Activated naive CD8-positive, alpha-beta T cell treated with anti-CD3 and anti-CD28 coated beads, Interleukin-2, amount 10 ng/mL, durations not matched to agents 7 days and 5 days (primary cell): ENCODE results near the gene FBRSL1. TPM values are rescaled to one million over a fixed set of nuclear protein-coding genes. Genes with fewer than 3 reads are reported as not detected.
"Not testable (repeated sequence)": the region's sequence is repeated elsewhere in the genome, so short reads cannot be mapped to it uniquely, and the experiment has no call there.

Experiments
- ATAC-seq: fragments of 150-1000 bp; cut with Tn5 transposase; one replicate; pipeline ENCODE4 v1.10.0; 2021; ENCODE audit warnings: low read depth, moderate library complexity
- POLR2A ChIA-PET: fragments of 350-600 bp; sonication (Branson Sonifier 250); formaldehyde crosslinking; loops from one replicate; lab custom pipeline; 2021; ENCODE audit warnings: antibody characterized with exemption; lab: Charles Lee
- DNase-seq: peaks from one replicate; pipeline ENCODE4 v3.0.0; 2021
- H3K27ac Mint-ChIP-seq: one replicate; pipeline ENCODE4 v1.8.0; 2022; ENCODE audit warnings: mild to moderate bottlenecking, mixed read lengths
- H3K27me3 Mint-ChIP-seq: one replicate; pipeline ENCODE4 v1.8.0; 2022; ENCODE audit warnings: mild to moderate bottlenecking, moderate library complexity, mixed read lengths
- H3K36me3 Mint-ChIP-seq: one replicate; pipeline ENCODE4 v1.8.0; 2021; ENCODE audit warnings: mild to moderate bottlenecking, mixed read lengths
- H3K4me1 Mint-ChIP-seq: one replicate; pipeline ENCODE4 v1.8.0; 2021; ENCODE audit warnings: mixed read lengths
- H3K4me3 Mint-ChIP-seq: one replicate; pipeline ENCODE4 v1.8.0; 2022; ENCODE audit warnings: mild to moderate bottlenecking, moderate library complexity, mixed read lengths
- H3K9me3 Mint-ChIP-seq: one replicate; pipeline ENCODE4 v1.8.0; 2021; ENCODE audit warnings: mixed read lengths
- total RNA-seq, 2 experiments: library from RNA; stranded (reverse); gene quantifications; one replicate each; pipeline ENCODE4 v1.2.3, GENCODE V29; 2021

The FBRSL1 gene
- total RNA-seq, 2 experiments from 2014 or later: 67.1 to 67.2 TPM

- POLR2A ChIA-PET: no interaction called here
- no peak overlapping the region for H3K27ac Mint-ChIP-seq
- no peak for ATAC-seq
- no peak for DNase-seq
- no peaks in the 10 kb centered on the region for H3K9me3 Mint-ChIP-seq
- no peaks in the 10 kb centered on the region for H3K4me1 Mint-ChIP-seq
- H3K36me3 Mint-ChIP-seq: peaks cover 2% of the 10 kb centered on the region
- H3K4me3 Mint-ChIP-seq: no peak overlapping the region
- H3K27me3 Mint-ChIP-seq: no peaks in the 10 kb centered on the region
Measured at GRCh38 chr12:132529156-132529839, 39.3 kb downstream of the FBRSL1 start.

DNA sequence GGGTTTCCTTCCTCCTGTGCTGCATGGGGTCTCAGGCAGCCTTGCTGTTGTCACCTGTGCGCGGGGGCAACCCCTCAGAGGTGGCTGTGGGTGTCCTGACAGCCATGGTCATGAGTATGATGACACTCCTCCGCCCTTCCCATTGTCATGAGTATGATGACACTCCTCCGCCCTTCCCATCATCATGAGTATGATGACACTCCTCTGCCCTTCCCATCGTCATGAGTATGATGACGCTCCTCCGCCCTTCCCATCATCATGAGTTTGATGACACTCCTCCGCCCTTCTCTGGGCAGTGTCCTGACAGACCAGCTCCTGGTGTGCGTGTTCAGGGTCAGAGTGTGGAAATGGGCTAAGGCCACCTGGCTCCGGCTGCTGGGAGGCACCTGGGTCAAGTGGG is 40.0 kb downstream of the FBRSL1 start:
- Mint-ChIP-seq H3K36me3 (peaks cover 2% of the 10 kb centered on the region), H3K27me3 (no peaks in the 10 kb centered on the region), H3K4me3 (no peak overlapping the region), H3K4me1 (no peaks in the 10 kb centered on the region), H3K27ac (peak overlapping the region; percentile 14), H3K9me3 (no peaks in the 10 kb centered on the region)
- POLR2A ChIA-PET: no interaction called here
- ATAC-seq (no peak), DNase-seq (no peak)

- H3K4me3 Mint-ChIP-seq: no peak overlapping the region
- peaks cover 5% of the 10 kb centered on the region for H3K36me3 Mint-ChIP-seq
- H3K27me3 Mint-ChIP-seq: no peaks in the 10 kb centered on the region
- DNase-seq (no peak), ATAC-seq (no peak)
- H3K9me3 Mint-ChIP-seq: peaks cover 4% of the 10 kb centered on the region
- no peak overlapping the region for H3K27ac Mint-ChIP-seq
- no peaks in the 10 kb centered on the region for H3K4me1 Mint-ChIP-seq
- POLR2A ChIA-PET: no interaction called here
Measured at GRCh38 chr12:132530447-132530846, 40.5 kb downstream of the FBRSL1 start.

DNA sequence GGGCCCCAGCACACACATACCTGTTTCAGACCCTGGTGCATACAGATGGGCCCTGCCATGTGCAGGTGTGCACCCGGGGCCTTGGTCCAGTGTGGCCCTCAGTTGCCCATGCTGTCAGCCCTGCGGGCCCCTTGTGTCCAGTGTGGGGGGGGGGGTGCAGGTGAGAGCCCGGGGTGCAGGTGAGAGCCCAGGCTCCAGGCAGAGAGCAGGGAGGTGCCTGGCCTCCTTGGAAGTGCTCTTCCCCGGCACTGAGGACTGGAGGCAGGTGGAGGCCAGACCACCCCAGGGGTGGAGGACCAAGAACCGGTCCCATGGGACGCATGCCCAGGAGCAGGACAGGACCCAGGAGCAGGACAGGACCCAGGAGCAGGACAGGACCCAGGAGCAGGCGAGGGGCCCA is 40.9 kb downstream of the FBRSL1 start:
- ATAC-seq: no peak
- H3K4me3 Mint-ChIP-seq: no peak overlapping the region
- H3K36me3 Mint-ChIP-seq: peaks cover 5% of the 10 kb centered on the region
- peaks cover 7% of the 10 kb centered on the region for H3K9me3 Mint-ChIP-seq
- POLR2A ChIA-PET: no interaction called here
- no peaks in the 10 kb centered on the region for H3K27me3 Mint-ChIP-seq
- no peaks in the 10 kb centered on the region for H3K4me1 Mint-ChIP-seq
- no peak for DNase-seq
- no peak overlapping the region for H3K27ac Mint-ChIP-seq

DNA sequence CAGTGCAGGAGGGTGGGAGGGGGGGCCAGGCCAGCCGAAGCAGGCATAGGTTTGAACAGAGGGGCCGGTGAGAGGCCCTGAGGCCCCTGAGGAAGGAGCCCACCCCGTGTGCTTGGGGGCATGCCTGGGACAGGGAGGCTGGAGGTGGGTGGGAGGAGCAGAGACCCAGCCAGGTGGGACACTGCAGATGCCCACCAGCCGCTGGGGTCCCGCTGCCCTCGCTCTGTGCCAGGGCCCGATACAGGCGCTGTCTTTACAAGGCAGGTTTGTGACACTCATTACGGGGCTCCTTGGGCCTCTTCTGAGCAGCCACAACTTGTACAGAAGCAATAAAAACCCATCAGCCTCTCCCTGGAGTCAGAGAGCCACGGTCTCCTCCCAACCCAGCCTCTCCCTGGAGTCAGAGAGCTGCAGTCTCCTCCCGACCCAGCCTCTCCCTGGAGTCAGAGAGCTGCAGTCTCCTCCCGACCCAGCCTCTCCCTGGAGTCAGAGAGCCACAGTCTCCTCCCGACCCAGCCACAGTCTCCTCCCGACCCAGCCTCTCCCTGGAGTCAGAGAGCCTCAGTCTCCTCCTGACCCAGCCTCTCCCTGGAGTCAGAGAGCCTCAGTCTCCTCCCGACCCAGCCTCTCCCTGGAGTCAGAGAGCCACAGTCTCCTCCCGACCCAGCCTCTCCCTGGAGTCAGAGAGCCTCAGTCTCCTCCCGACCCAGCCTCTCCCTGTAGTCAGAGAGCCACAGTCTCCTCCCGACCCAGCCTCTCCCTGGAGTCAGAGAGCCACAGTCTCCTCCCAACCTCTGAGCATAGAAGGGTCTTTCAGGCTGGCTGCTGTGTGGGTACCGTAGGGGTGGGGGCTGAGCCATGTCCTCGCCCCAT is 43.0 kb downstream of the FBRSL1 start:
- ATAC-seq, DNase-seq, POLR2A ChIA-PET, H3K27me3 Mint-ChIP-seq, H3K4me3 Mint-ChIP-seq, H3K4me1 Mint-ChIP-seq, H3K36me3 Mint-ChIP-seq: not testable (repeated sequence)
- Mint-ChIP-seq H3K27ac (peak overlapping the region; percentile 20), H3K9me3 (peaks cover 13% of the 10 kb centered on the region)

- Mint-ChIP-seq H3K27ac (peak overlapping the region; percentile 20), H3K36me3 (peaks cover 5% of the 10 kb centered on the region), H3K4me1 (peaks cover 2% of the 10 kb centered on the region), H3K27me3 (no peaks in the 10 kb centered on the region), H3K4me3 (no peak overlapping the region), H3K9me3 (peaks cover 13% of the 10 kb centered on the region)
- POLR2A ChIA-PET: no interaction called here
- ATAC-seq (no peak), DNase-seq (no peak)
Measured at GRCh38 chr12:132533584-132533958, 43.6 kb downstream of the FBRSL1 start.

- POLR2A ChIA-PET: no interaction called here
- H3K9me3 Mint-ChIP-seq: peaks cover 13% of the 10 kb centered on the region
- peaks cover 5% of the 10 kb centered on the region for H3K36me3 Mint-ChIP-seq
- DNase-seq (no peak), ATAC-seq (no peak)
- H3K27me3 Mint-ChIP-seq: no peaks in the 10 kb centered on the region
- H3K4me3 Mint-ChIP-seq: no peak overlapping the region
- no peak overlapping the region for H3K27ac Mint-ChIP-seq
- H3K4me1 Mint-ChIP-seq: peaks cover 2% of the 10 kb centered on the region
Measured at GRCh38 chr12:132534076-132534475, 44.1 kb downstream of the FBRSL1 start.

DNA sequence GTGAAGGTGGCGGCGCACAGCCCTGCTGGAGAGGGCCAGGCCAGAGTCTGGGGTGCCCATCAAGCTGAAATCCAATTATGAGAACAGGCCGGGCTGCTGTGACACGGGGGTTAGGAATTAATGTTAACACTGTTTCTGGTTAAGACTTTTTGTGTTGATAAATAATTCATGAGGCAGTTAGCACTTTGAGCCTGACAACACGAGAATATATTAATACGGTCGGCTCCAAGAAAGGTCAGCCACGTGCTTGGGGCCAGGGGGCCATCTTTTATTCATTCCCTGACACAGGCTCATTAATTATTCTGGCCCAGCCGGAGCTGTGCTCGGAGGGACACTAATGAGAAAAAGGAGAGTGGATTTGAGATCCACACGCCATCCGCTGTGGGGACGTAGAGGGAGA is 45.1 kb downstream of the FBRSL1 start:
- H3K27me3 Mint-ChIP-seq: no peaks in the 10 kb centered on the region
- H3K4me3 Mint-ChIP-seq: no peak overlapping the region
- DNase-seq: no peak
- no peak overlapping the region for H3K27ac Mint-ChIP-seq
- H3K9me3 Mint-ChIP-seq: peaks cover 13% of the 10 kb centered on the region
- POLR2A ChIA-PET: no interaction called here
- no peak for ATAC-seq
- peaks cover 2% of the 10 kb centered on the region for H3K4me1 Mint-ChIP-seq
- H3K36me3 Mint-ChIP-seq: peaks cover 5% of the 10 kb centered on the region

- Mint-ChIP-seq H3K27me3 (no peaks in the 10 kb centered on the region), H3K36me3 (peaks cover 5% of the 10 kb centered on the region), H3K4me1 (peaks cover 2% of the 10 kb centered on the region), H3K4me3 (no peak overlapping the region), H3K27ac (no peak overlapping the region), H3K9me3 (peaks cover 13% of the 10 kb centered on the region)
- ATAC-seq (no peak), DNase-seq (no peak)
- POLR2A ChIA-PET: no interaction called here
Measured at GRCh38 chr12:132536102-132536876, 46.3 kb downstream of the FBRSL1 start.

GRCh38 chr12:132537049-132537448 is 47.1 kb downstream of the FBRSL1 start:
- no peak for DNase-seq
- Mint-ChIP-seq H3K9me3 (peaks cover 13% of the 10 kb centered on the region), H3K27me3 (no peaks in the 10 kb centered on the region), H3K4me3 (no peak overlapping the region), H3K4me1 (peaks cover 2% of the 10 kb centered on the region), H3K27ac (no peak overlapping the region), H3K36me3 (peaks cover 5% of the 10 kb centered on the region)
- POLR2A ChIA-PET: no interaction called here
- ATAC-seq: no peak

DNA sequence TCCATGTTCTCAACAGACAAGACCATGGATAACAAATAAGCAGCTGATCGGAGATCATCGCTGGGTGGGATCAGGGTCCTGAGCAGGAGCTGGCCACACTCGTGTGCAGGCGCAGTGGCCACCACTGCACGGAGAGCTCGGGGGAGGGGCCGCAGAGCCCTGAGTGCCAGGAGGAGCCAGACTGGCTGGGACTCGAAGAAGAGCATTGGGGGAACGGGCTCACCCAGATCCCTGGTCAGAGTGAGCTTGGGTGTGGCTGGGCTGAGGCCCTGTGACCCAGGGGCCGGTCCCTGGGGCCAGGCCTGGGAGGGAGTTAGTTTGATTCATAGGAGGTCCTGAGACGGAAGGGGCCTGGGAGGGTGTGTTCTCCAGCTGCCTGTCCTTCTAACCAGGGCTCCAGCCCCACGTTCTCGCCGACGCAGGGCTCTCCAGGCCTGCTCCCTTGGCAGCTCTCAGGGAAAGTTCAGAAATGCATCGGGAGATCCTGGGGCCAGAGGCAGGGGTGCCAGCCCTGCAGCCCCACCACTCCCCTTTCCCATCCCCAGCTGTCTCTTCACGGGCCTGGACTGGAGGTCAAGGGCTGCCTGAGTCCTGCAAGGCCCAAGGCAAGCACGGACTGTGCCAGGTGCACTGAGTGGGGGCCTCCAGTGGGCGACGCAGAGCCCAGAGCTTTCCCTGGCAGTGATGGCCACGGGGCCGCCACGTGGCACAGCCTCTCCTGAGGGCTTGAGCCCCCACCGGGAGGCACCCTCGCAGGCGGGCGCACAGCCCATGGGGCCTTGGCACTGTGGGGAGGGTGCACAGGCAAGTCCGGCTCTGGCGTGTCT is 48.1 kb downstream of the FBRSL1 start:
- POLR2A ChIA-PET: no interaction called here
- peak; percentile 9 for ATAC-seq

GRCh38 chr12:132538663-132538990 is 48.7 kb downstream of the FBRSL1 start:
- peaks cover 13% of the 10 kb centered on the region for H3K9me3 Mint-ChIP-seq
- H3K36me3 Mint-ChIP-seq: peaks cover 5% of the 10 kb centered on the region
- ATAC-seq (no peak), DNase-seq (no peak)
- peaks cover 5% of the 10 kb centered on the region for H3K4me1 Mint-ChIP-seq
- no peak overlapping the region for H3K4me3 Mint-ChIP-seq
- POLR2A ChIA-PET: no interaction called here
- no peaks in the 10 kb centered on the region for H3K27me3 Mint-ChIP-seq
- H3K27ac Mint-ChIP-seq: no peak overlapping the region

More for the DNA sequence above, 48.1 kb downstream of the FBRSL1 start:
- no peaks in the 10 kb centered on the region for H3K27me3 Mint-ChIP-seq
- H3K4me3 Mint-ChIP-seq: no peak overlapping the region
- H3K27ac Mint-ChIP-seq: no peak overlapping the region
- DNase-seq: no peak
- H3K4me1 Mint-ChIP-seq: peaks cover 3% of the 10 kb centered on the region
- H3K9me3 Mint-ChIP-seq: peaks cover 13% of the 10 kb centered on the region
- peaks cover 5% of the 10 kb centered on the region for H3K36me3 Mint-ChIP-seq
